HCT116 (cell line): ENCODE measurements around the gene HMCN1. TPM values are rescaled to one million over a fixed set of nuclear protein-coding genes. Genes with fewer than 3 reads are reported as not detected.

Experiments
- ATAC-seq: fragments of 200-7000 bp; cut with Tn5 transposase; 2 replicates; pipeline ENCODE4 v1.9.1; 2020; ENCODE audit warnings: mild to moderate bottlenecking, moderate library complexity
- BruUV-seq: library from RNA; stranded (reverse); fragments of 400-500 nt; replicated peaks from 2 replicates; lab custom pipeline; 2021; lab: Mats Ljungman, UMichigan
- CTCF ChIA-PET: fragments of 300-600 bp; sonication (Branson Sonifier 250); formaldehyde crosslinking; loops from one replicate; lab custom pipeline; 2021; ENCODE audit warnings: antibody characterized with exemption; lab: Charles Lee
- POLR2A ChIA-PET: fragments of 300-600, 350-600 bp; sonication (Branson Sonifier 250); formaldehyde crosslinking; loops from one replicate; lab custom pipeline; 2021; ENCODE audit warnings: antibody characterized with exemption; lab: Charles Lee
- RAD21 ChIA-PET, 2 experiments: fragments of 300-600 bp; sonication (Branson Sonifier 250); formaldehyde crosslinking; loops; one replicate each; lab custom pipeline; 2023; ENCODE audit warnings: low total read pairs in 2 of 2; ENCODE audit not compliant: uncharacterized antibody in 2 of 2, unreplicated experiment in 2 of 2, low non-redundant PET in 1 of 2; lab: Charles Lee
- DNase-seq: peaks from one replicate; pipeline ENCODE4 v3.0.0-alpha.2; 2010; ENCODE audit warnings: low read depth, low spot score
- H2AFZ ChIP-seq: fragments of 200-600 bp; shearing (Covaris generic), sonication (generic); 2 replicates; pipeline ENCODE4 v1.6.1; 2017; ENCODE audit warnings: low read depth, mixed run types, mixed read lengths, antibody characterized with exemption, low read length; ENCODE audit not compliant: poor library complexity, severe bottlenecking
- H3K27ac ChIP-seq: 2 replicates; pipeline ENCODE4 v1.5.1; 2012; ENCODE audit warnings: low read depth, low read length
- H3K27me3 ChIP-seq: fragments of 200-600 bp; sonication (generic); 2 replicates; pipeline ENCODE4 v1.6.1; 2016; ENCODE audit warnings: mixed run types, low read length, mixed read lengths; ENCODE audit not compliant: insufficient read depth
- H3K36me3 ChIP-seq, 2 experiments: fragments of 200-500 bp in 1 of 2; fragments of 200-600 bp in 1 of 2; sonication (Bioruptor generic) in 1 of 2; sonication (generic) in 1 of 2; 2 replicates each; pipeline versions ENCODE4 v1.5.1 to v1.6.1; 2014 to 2016; ENCODE audit warnings: low read length in 2 of 2, inconsistent platforms in 1 of 2, mixed read lengths in 1 of 2, mixed run types in 1 of 2; ENCODE audit not compliant: insufficient read depth in 2 of 2, control insufficient read depth in 1 of 2
- H3K4me1 ChIP-seq, 2 experiments: fragments of 200-600 bp in 1 of 2; sonication (generic) in 1 of 2; 2 replicates each; pipeline versions ENCODE4 v1.5.1 to v1.6.1; 2012 to 2017; ENCODE audit warnings: low read length in 2 of 2, inconsistent platforms in 1 of 2, mild to moderate bottlenecking in 1 of 2, mixed read lengths in 1 of 2, mixed run types in 1 of 2, moderate library complexity in 1 of 2; ENCODE audit not compliant: insufficient read depth in 2 of 2, control insufficient read depth in 1 of 2
- H3K4me2 ChIP-seq: fragments of 200-600 bp; sonication (generic); 2 replicates; pipeline ENCODE4 v1.6.1; 2017; ENCODE audit warnings: mixed run types, low read length, mixed read lengths
- H3K4me3 ChIP-seq, 2 experiments: fragments of 200-600 bp in 1 of 2; sonication (generic) in 1 of 2; replicated peaks in 1 of 2; 2 replicates each; pipeline ENCODE4 v1.5.1; 2011 to 2016; ENCODE audit warnings: low read length in 2 of 2, control low read depth in 1 of 2, low read depth in 1 of 2, mild to moderate bottlenecking in 1 of 2, mixed read lengths in 1 of 2, mixed run types in 1 of 2
- H3K79me2 ChIP-seq: fragments of 200-600 bp; sonication (generic); 2 replicates; pipeline ENCODE4 v1.6.1; 2017; ENCODE audit warnings: mild to moderate bottlenecking, mixed run types, low read length, moderate library complexity, mixed read lengths; ENCODE audit not compliant: insufficient read depth
- H3K9ac ChIP-seq: fragments of 200-600 bp; sonication (generic); 2 replicates; pipeline ENCODE4 v1.6.1; 2016; ENCODE audit warnings: low read length, mixed read lengths
- H3K9me2 ChIP-seq: fragments of 200-600 bp; sonication (generic), shearing (Covaris generic); 2 replicates; pipeline ENCODE4 v1.6.1; 2017; ENCODE audit warnings: mixed run types, mild to moderate bottlenecking, moderate library complexity; ENCODE audit not compliant: insufficient read depth
- H3K9me3 ChIP-seq, 2 experiments: fragments of 200-500 bp in 1 of 2; fragments of 200-600 bp in 1 of 2; sonication (Bioruptor generic) in 1 of 2; sonication (generic) in 1 of 2; 2 replicates each; pipeline ENCODE4 v1.6.1; 2014 to 2017; ENCODE audit warnings: low read length in 2 of 2, mixed read lengths in 2 of 2, inconsistent platforms in 1 of 2, low read depth in 1 of 2, mild to moderate bottlenecking in 1 of 2, mixed run types in 1 of 2, moderate library complexity in 1 of 2; ENCODE audit not compliant: control insufficient read depth in 1 of 2, insufficient read depth in 1 of 2
- H4K20me1 ChIP-seq: fragments of 200-600 bp; sonication (generic), shearing (Covaris generic); 2 replicates; pipeline ENCODE4 v1.6.1; 2017; ENCODE audit warnings: mixed run types, mild to moderate bottlenecking, moderate library complexity; ENCODE audit not compliant: insufficient read depth
- POLR2AphosphoS5 ChIP-seq: IDR thresholded peaks from 2 replicates; pipeline ENCODE4 v1.6.1; 2011; ENCODE audit warnings: mild to moderate bottlenecking, low read depth, low read length, moderate library complexity
- REST ChIP-seq: IDR thresholded peaks from 2 replicates; pipeline ENCODE4 v1.6.1; 2012; ENCODE audit warnings: low read depth
- intact Hi-C: fragments of 100-400 bp; cut with micrococcal nuclease; formaldehyde crosslinking; loops from 2 replicates; pipeline ENCODE4 v1.10.0; 2022
- total RNA-seq: library from RNA; stranded (reverse); gene quantifications from one replicate; pipeline ENCODE4 v1.2.1, GENCODE V29; 2021; ENCODE audit not compliant: unreplicated experiment
- TF ChIP-seq, protein P1 (sequence below), 3 experiments: fragments of 200-600 bp in 1 of 3; sonication (generic) in 1 of 3; IDR thresholded peaks in 2 of 3; conservative IDR thresholded peaks in 1 of 3; 2 replicates each; pipeline ENCODE4 v1.5.1; 2012 to 2017; ENCODE audit warnings: low read depth in 2 of 3, low read length in 2 of 3, antibody characterized with exemption in 1 of 3, borderline replicate concordance in 1 of 3, control low read depth in 1 of 3, mild to moderate bottlenecking in 1 of 3, mixed read lengths in 1 of 3, mixed run types in 1 of 3, moderate library complexity in 1 of 3; ENCODE audit not compliant: insufficient read depth in 1 of 3

HMCN1 gene
- total RNA-seq, 1 experiment from 2014 or later = 0.59 TPM

DNA sequence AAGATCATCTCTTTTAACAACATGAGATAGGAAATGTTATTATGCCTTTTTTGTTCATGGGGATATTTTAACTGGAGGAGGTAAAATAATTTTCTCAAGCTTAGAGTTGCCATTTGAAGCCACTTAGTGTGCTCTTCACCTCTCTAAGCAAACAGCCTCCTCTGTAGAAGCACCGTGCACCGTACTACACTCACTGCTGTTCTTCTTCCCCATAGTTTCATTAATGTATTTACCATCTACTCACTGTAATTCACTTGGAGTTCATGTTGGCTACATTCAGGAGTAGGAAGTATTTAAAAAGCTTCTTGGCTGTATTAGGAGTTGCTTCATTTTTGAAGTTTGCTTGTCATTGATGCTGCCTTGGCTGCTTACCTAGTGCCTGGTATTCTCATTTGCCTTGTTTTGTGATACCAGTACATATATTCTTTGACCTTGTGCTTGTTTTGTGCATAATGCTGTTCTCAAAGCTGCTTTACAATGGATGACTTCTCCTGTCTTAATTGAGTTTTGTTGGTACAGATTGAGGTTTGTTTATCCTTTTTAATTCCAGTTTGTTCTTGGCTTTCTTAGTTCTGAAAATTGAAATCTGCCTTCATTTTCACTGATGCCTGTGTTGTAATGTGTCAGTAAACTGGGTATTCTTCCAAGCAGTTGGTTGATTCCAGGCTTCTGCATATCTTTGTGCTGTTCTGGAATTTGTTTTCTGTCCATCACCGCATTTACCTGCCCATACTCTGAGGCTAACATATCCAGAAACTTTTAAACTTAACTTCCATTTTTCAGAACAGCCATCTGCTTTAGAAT lies 240.4 kb downstream of the HMCN1 start:
- POLR2A ChIA-PET = no interaction called here
- no peak overlapping the region for H3K9ac ChIP-seq
- no peak overlapping the region for H3K27ac ChIP-seq
- no peak overlapping the region for H3K4me3 ChIP-seq
- H4K20me1 ChIP-seq = no peaks in the 10 kb centered on the region
- BruUV-seq = no TSS peak
- no peak overlapping the region for H3K4me2 ChIP-seq
- H2AFZ ChIP-seq = no peak overlapping the region
- no peaks in the 10 kb centered on the region for H3K4me1 ChIP-seq
- H3K27me3 ChIP-seq = no peaks in the 10 kb centered on the region
- RAD21 ChIA-PET = no interaction called here
- ATAC-seq = no peak
- intact Hi-C loops = no loop called here
- H3K79me2 ChIP-seq = no peaks in the 10 kb centered on the region
- H3K9me3 ChIP-seq = no peaks in the 10 kb centered on the region
- H3K36me3 ChIP-seq = no peaks in the 10 kb centered on the region
- CTCF ChIA-PET = no interaction called here
- no peaks in the 10 kb centered on the region for H3K9me2 ChIP-seq
- DNase-seq = no peak
- TF ChIP-seq REST = no peak
- TF ChIP-seq, protein P1, sequence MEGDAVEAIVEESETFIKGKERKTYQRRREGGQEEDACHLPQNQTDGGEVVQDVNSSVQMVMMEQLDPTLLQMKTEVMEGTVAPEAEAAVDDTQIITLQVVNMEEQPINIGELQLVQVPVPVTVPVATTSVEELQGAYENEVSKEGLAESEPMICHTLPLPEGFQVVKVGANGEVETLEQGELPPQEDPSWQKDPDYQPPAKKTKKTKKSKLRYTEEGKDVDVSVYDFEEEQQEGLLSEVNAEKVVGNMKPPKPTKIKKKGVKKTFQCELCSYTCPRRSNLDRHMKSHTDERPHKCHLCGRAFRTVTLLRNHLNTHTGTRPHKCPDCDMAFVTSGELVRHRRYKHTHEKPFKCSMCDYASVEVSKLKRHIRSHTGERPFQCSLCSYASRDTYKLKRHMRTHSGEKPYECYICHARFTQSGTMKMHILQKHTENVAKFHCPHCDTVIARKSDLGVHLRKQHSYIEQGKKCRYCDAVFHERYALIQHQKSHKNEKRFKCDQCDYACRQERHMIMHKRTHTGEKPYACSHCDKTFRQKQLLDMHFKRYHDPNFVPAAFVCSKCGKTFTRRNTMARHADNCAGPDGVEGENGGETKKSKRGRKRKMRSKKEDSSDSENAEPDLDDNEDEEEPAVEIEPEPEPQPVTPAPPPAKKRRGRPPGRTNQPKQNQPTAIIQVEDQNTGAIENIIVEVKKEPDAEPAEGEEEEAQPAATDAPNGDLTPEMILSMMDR (IDR thresholded peaks at IDR 0.05 in 2 of 3, conservative IDR thresholded peaks at IDR 0.05 in 1 of 3; ENCODE audit: borderline replicate concordance in 1 of 3, insufficient read depth in 1 of 3, low read depth in 2 of 3, low read length in 2 of 3) = no peak
- TF ChIP-seq POLR2AphosphoS5 = no peak
